Measurements from ENCODE around the gene SCUBE1.

SCUBE1 gene

GRCh38 chr22:43210631-43211515, 132.3 kb downstream of the SCUBE1 start:
- no peak for DNase-seq

GRCh38 chr22:43209971-43210370, 133.2 kb downstream of the SCUBE1 start:
- DNase-seq: no peak

- DNase-seq: no peak
These were observed 133.7 kb downstream of the SCUBE1 start for GRCh38 chr22:43209523-43209890.

- no peak for DNase-seq
These were observed 134.3 kb downstream of the SCUBE1 start for GRCh38 chr22:43208703-43209522.

GRCh38 chr22:43207849-43208702, 135.1 kb downstream of the SCUBE1 start:
- no peak for DNase-seq

GRCh38 chr22:43207386-43207785, 135.8 kb downstream of the SCUBE1 start:
- DNase-seq: no peak

GRCh38 chr22:43206509-43207161, 136.5 kb downstream of the SCUBE1 start:
- no peak for DNase-seq

GRCh38 chr22:43205748-43206508, 137.2 kb downstream of the SCUBE1 start:
- DNase-seq: no peak

GRCh38 chr22:43205261-43205691, 137.9 kb downstream of the SCUBE1 start:
- no peak for DNase-seq

GRCh38 chr22:43203471-43203981, 139.6 kb downstream of the SCUBE1 start:
- no peak for DNase-seq

GRCh38 chr22:43202756-43203410, 140.3 kb downstream of the SCUBE1 start:
- no peak for DNase-seq

- no peak for DNase-seq
These were observed 140.8 kb downstream of the SCUBE1 start for GRCh38 chr22:43202326-43202725.

GRCh38 chr22:43201486-43202219, 141.5 kb downstream of the SCUBE1 start:
- no peak for DNase-seq

- DNase-seq: no peak
These were observed 142.6 kb downstream of the SCUBE1 start for GRCh38 chr22:43200555-43200954.

- no peak for DNase-seq
These were observed 143.1 kb downstream of the SCUBE1 start for GRCh38 chr22:43200031-43200430.

GRCh38 chr22:43199541-43199940, 143.6 kb downstream of the SCUBE1 start:
- DNase-seq: no peak

- no peak for DNase-seq
These were observed 144.2 kb downstream of the SCUBE1 start for GRCh38 chr22:43198936-43199335.

- DNase-seq: no peak
These were observed 145.0 kb downstream of the SCUBE1 start for GRCh38 chr22:43198126-43198525.

- DNase-seq: no peak
These were observed 145.8 kb downstream of the SCUBE1 start for GRCh38 chr22:43197271-43197941.

GRCh38 chr22:43191831-43192230, 151.3 kb downstream of the SCUBE1 start:
- DNase-seq: no peak
